Right lobe of liver (tissue), 4 donors: ENCODE data around the gene C1orf105.

ENCODE experiments used
- CTCF ChIP-seq, 4 donors: fragments of 200-600 bp in 3 of 4; fragments of 450-650 bp in 1 of 4; IDR thresholded peaks; one replicate each; pipeline versions ENCODE4 v1.5.1 to v1.8.0; 2016 to 2022; ENCODE audit warnings: antibody characterized with exemption in 4 of 4, mild to moderate bottlenecking in 2 of 4
- POLR2A ChIP-seq: fragments of 450-650 bp; IDR thresholded peaks from one replicate; pipeline ENCODE4 v1.6.1; 2017; ENCODE audit warnings: antibody characterized with exemption, mild to moderate bottlenecking
- donor health status: DM: no; HTN: no; CAD: no.
- donor health status: DM: no; HTN: no; CAD: no.
- donor health status: DM: no; HTN: yes; CAD: no.

GRCh38 chr1:172469717-172470116, 49.2 kb downstream of the C1orf105 start:
- no peak for TF ChIP-seq CTCF (IDR thresholded peaks at IDR 0.05)
- no peak for TF ChIP-seq POLR2A
